HEK293 (cell line): ENCODE data around the gene TMEM145.

Experiments
- CTCF ChIA-PET: fragments of 350-600 bp; formaldehyde crosslinking; extraction: SDS; loops from one replicate; lab custom pipeline; 2021; ENCODE audit warnings: antibody characterized with exemption; lab: Yijun Ruan, JAX
- POLR2A ChIA-PET: fragments of 300-600 bp; formaldehyde crosslinking; extraction: SDS; loops from one replicate; lab custom pipeline; 2020; ENCODE audit warnings: antibody characterized with exemption, inconsistent platforms; lab: Yijun Ruan, JAX
- H3K27ac ChIP-seq: fragments of 200-500 bp; sonication (Bioruptor generic); 2 replicates; pipeline ENCODE4 v1.5.1; 2014; ENCODE audit warnings: low read depth, low read length, control low read depth, inconsistent platforms; ENCODE audit errors: extremely low read depth
- H3K36me3 ChIP-seq, 2 experiments: fragments of 200-500 bp in 1 of 2; sonication (Bioruptor generic) in 1 of 2; 1 replicate in 1 of 2; 2 replicates in 1 of 2; pipeline ENCODE4 v1.5.1; 2014 to 2017; ENCODE audit warnings: inconsistent platforms in 2 of 2, low read length in 2 of 2; ENCODE audit not compliant: control insufficient read depth in 2 of 2, insufficient read depth in 1 of 2
- H3K4me1 ChIP-seq: fragments of 200-500 bp; sonication (Bioruptor generic); 2 replicates; pipeline ENCODE4 v1.5.1; 2014; ENCODE audit warnings: mild to moderate bottlenecking, low read length, inconsistent platforms; ENCODE audit not compliant: control insufficient read depth, insufficient read depth
- H3K4me3 ChIP-seq: 2 replicates; pipeline ENCODE4 v1.5.1; 2011; ENCODE audit warnings: low read depth, mild to moderate bottlenecking, control low read depth, low read length, moderate library complexity
- H3K9me3 ChIP-seq: fragments of 200-500 bp; sonication (Bioruptor generic); 2 replicates; pipeline ENCODE4 v1.5.1; 2014; ENCODE audit warnings: low read depth, low read length, inconsistent platforms; ENCODE audit not compliant: control insufficient read depth, insufficient read depth
- FEZF1 ChIP-seq: fragments of 450-650 bp; formaldehyde crosslinking; IDR thresholded peaks from 2 replicates; pipeline ENCODE4 v1.5.1; 2016; ENCODE audit warnings: missing biosample characterization, missing genetic modification characterization
- GLIS1 ChIP-seq: fragments of 450-650 bp; formaldehyde crosslinking; IDR thresholded peaks from 2 replicates; pipeline ENCODE4 v1.5.1; 2016; ENCODE audit warnings: missing biosample characterization, missing genetic modification characterization
- MEIS1 ChIP-seq: sonication (generic); formaldehyde crosslinking; IDR thresholded peaks from 2 replicates; pipeline ENCODE4 v1.8.1; 2022; ENCODE audit warnings: missing genetic modification reagents, mild to moderate bottlenecking, borderline replicate concordance
- MZF1 ChIP-seq: fragments of 450-650 bp; formaldehyde crosslinking; IDR thresholded peaks from 2 replicates; pipeline ENCODE4 v1.5.1; 2017; ENCODE audit warnings: missing biosample characterization, missing genetic modification characterization, borderline replicate concordance
- PRDM10 ChIP-seq: fragments of 450-650 bp; formaldehyde crosslinking; IDR thresholded peaks from 2 replicates; pipeline ENCODE4 v1.5.1; 2016; ENCODE audit warnings: missing biosample characterization, missing genetic modification characterization
- YY2 ChIP-seq: fragments of 450-650 bp; formaldehyde crosslinking; IDR thresholded peaks from 2 replicates; pipeline ENCODE4 v1.5.1; 2016; ENCODE audit warnings: missing biosample characterization, missing genetic modification characterization
- ZBTB26 ChIP-seq: fragments of 450-650 bp; formaldehyde crosslinking; optimal IDR thresholded peaks from 2 replicates; pipeline ENCODE3; 2016; ENCODE audit warnings: missing biosample characterization, mild to moderate bottlenecking, missing genetic modification characterization
- ZBTB48 ChIP-seq: fragments of 450-650 bp; formaldehyde crosslinking; IDR thresholded peaks from 2 replicates; pipeline ENCODE4 v1.5.1; 2016; ENCODE audit warnings: missing biosample characterization, missing genetic modification characterization
- ZFP37 ChIP-seq: fragments of 450-650 bp; formaldehyde crosslinking; IDR thresholded peaks from 2 replicates; pipeline ENCODE4 v1.5.1; 2016; ENCODE audit warnings: missing biosample characterization, missing genetic modification characterization
- ZFP69B ChIP-seq: fragments of 450-650 bp; formaldehyde crosslinking; IDR thresholded peaks from 2 replicates; pipeline ENCODE4 v1.5.1; 2016; ENCODE audit warnings: missing biosample characterization, missing genetic modification characterization
- ZNF148 ChIP-seq: fragments of 450-650 bp; formaldehyde crosslinking; IDR thresholded peaks from 2 replicates; pipeline ENCODE4 v1.5.0; 2017; ENCODE audit warnings: missing biosample characterization, missing genetic modification characterization, borderline replicate concordance
- ZNF211 ChIP-seq: fragments of 450-650 bp; formaldehyde crosslinking; IDR thresholded peaks from 2 replicates; pipeline ENCODE4 v1.5.1; 2016; ENCODE audit warnings: low read depth, missing biosample characterization, missing genetic modification characterization
- ZNF274 ChIP-seq, 2 experiments: fragments of 200-500 bp in 1 of 2; fragments of 450-650 bp in 1 of 2; sonication (Bioruptor generic) in 1 of 2; formaldehyde crosslinking in 1 of 2; IDR thresholded peaks; 2 replicates each; pipeline versions ENCODE4 v1.5.1 to v1.6.1; 2014 to 2016; ENCODE audit warnings: borderline replicate concordance in 1 of 2, inconsistent platforms in 1 of 2, low read length in 1 of 2, missing biosample characterization in 1 of 2, missing genetic modification characterization in 1 of 2
- ZNF292 ChIP-seq: fragments of 450-650 bp; formaldehyde crosslinking; IDR thresholded peaks from 2 replicates; pipeline ENCODE4 v1.5.1; 2016; ENCODE audit warnings: low read depth, missing biosample characterization, missing genetic modification characterization, borderline replicate concordance
- ZNF416 ChIP-seq: fragments of 450-650 bp; formaldehyde crosslinking; IDR thresholded peaks from 2 replicates; pipeline ENCODE4 v1.5.1; 2016; ENCODE audit warnings: missing biosample characterization, missing genetic modification characterization
- ZNF530 ChIP-seq: fragments of 450-650 bp; formaldehyde crosslinking; IDR thresholded peaks from 2 replicates; pipeline ENCODE4 v1.5.1; 2016; ENCODE audit warnings: low read depth, missing biosample characterization, missing genetic modification characterization
- ZNF548 ChIP-seq: fragments of 450-650 bp; formaldehyde crosslinking; IDR thresholded peaks from 2 replicates; pipeline ENCODE4 v1.5.1; 2016; ENCODE audit warnings: missing biosample characterization, missing genetic modification characterization
- ZNF558 ChIP-seq: fragments of 450-650 bp; formaldehyde crosslinking; IDR thresholded peaks from 2 replicates; pipeline ENCODE4 v1.5.1; 2016; ENCODE audit warnings: missing biosample characterization, missing genetic modification characterization
- ZNF561 ChIP-seq: fragments of 450-650 bp; IDR thresholded peaks from 2 replicates; pipeline ENCODE4 v1.5.1; 2018; ENCODE audit warnings: missing biosample characterization, missing genetic modification characterization, borderline replicate concordance
- ZNF600 ChIP-seq: fragments of 450-650 bp; formaldehyde crosslinking; IDR thresholded peaks from 2 replicates; pipeline ENCODE4 v1.5.1; 2016; ENCODE audit warnings: missing biosample characterization, missing genetic modification characterization
- ZNF664 ChIP-seq: fragments of 450-650 bp; formaldehyde crosslinking; IDR thresholded peaks from 2 replicates; pipeline ENCODE4 v1.5.1; 2016; ENCODE audit warnings: missing biosample characterization, missing genetic modification characterization
- ZNF704 ChIP-seq: fragments of 450-650 bp; formaldehyde crosslinking; IDR thresholded peaks from 2 replicates; pipeline ENCODE4 v1.5.1; 2016; ENCODE audit warnings: missing biosample characterization, missing genetic modification characterization
- ZNF777 ChIP-seq: fragments of 450-650 bp; formaldehyde crosslinking; IDR thresholded peaks from 2 replicates; pipeline ENCODE4 v1.5.1; 2017; ENCODE audit warnings: missing biosample characterization, missing genetic modification characterization, borderline replicate concordance
- ZSCAN18 ChIP-seq: fragments of 450-650 bp; formaldehyde crosslinking; IDR thresholded peaks from 2 replicates; pipeline ENCODE4 v1.5.1; 2016; ENCODE audit warnings: missing biosample characterization, missing genetic modification characterization
- ZSCAN30 ChIP-seq: fragments of 450-650 bp; IDR thresholded peaks from 2 replicates; pipeline ENCODE4 v1.5.1; 2018; ENCODE audit warnings: missing biosample characterization, mild to moderate bottlenecking, missing genetic modification characterization, moderate library complexity

TMEM145 gene

GRCh38 chr19:42303101-42303464 is 10.0 kb upstream of the TMEM145 start:
- Histone ChIP-seq H3K4me1 (peaks cover 13% of the 10 kb centered on the region), H3K36me3 (peaks cover 3 to 7% of the 10 kb centered on the region in 2 experiments; a peak in 2 of 3 replicates), H3K9me3 (no peaks in the 10 kb centered on the region), H3K27ac (peak overlapping the region; percentile 75; the same call in 1 of the 2 replicates), H3K4me3 (no peak overlapping the region; the same call in 1 of the 2 replicates)
- POLR2A ChIA-PET = interaction anchor here (1.0 to 2.9 kb wide), 10 partner anchors 9 to 157 kb away, joined by 3 to 26 read pairs (median 4); partner anchors contain the start of gene GSK3A
- CTCF ChIA-PET = interaction anchor here (0.5 to 1.8 kb wide), 4 partner anchors 23 to 185 kb away, joined by 4 to 8 read pairs (median 4); no protein-coding TSS in a partner anchor
- TF ChIP-seq ZBTB48 (peak; percentile 76), ZNF211 (no peak), ZSCAN30 (no peak), ZNF558 (tag by site-specific recombination) (0 out of 2 replicates have a peak, but pooled peaks have one; percentile 6), MZF1 (tag by site-specific recombination) (0 out of 2 replicates have a peak, but pooled peaks have one; percentile 26), ZNF530 (tag by site-specific recombination) (no peak), ZNF704 (tag by site-specific recombination) (no peak), ZNF292 (tag by site-specific recombination) (no peak), ZNF664 (tag by site-specific recombination) (0 out of 2 replicates have a peak, but pooled peaks have one; percentile 12), PRDM10 (tag by site-specific recombination) (no peak), ZNF600 (tag by site-specific recombination) (0 out of 2 replicates have a peak, but pooled peaks have one; percentile 18), ZFP69B (tag by site-specific recombination) (no peak), ZNF274 (IDR thresholded peaks at IDR 0.05; ENCODE audit: low read length) (no peak), ZNF274 (tag by site-specific recombination; IDR thresholded peaks at IDR 0.05; ENCODE audit: borderline replicate concordance) (no peak), ZSCAN18 (tag by site-specific recombination) (0 out of 2 replicates have a peak, but pooled peaks have one; percentile 4), GLIS1 (tag by site-specific recombination) (no peak), YY2 (0 out of 2 replicates have a peak, but pooled peaks have one; percentile 31), ZNF548 (tag by site-specific recombination) (no peak)
- TF ChIP-seq, all 188 proteins: peak for 7

- peak overlapping the region; percentile 75; the same call in 1 of the 2 replicates for H3K27ac ChIP-seq
- peaks cover 13% of the 10 kb centered on the region for H3K4me1 ChIP-seq
- ChIA-PET POLR2A (interaction anchor here (0.7 kb wide), 2 partner anchors 19 to 121 kb away, joined by 4 to 5 read pairs; no protein-coding TSS in a partner anchor), CTCF (interaction anchor here (0.6 to 1.8 kb wide), 7 partner anchors 9 to 138 kb away, joined by 4 to 8 read pairs (median 4); no protein-coding TSS in a partner anchor)
- peaks cover 0 to 7% of the 10 kb centered on the region in 2 experiments; a peak in 2 of 3 replicates for H3K36me3 ChIP-seq
- H3K4me3 ChIP-seq = no peak overlapping the region
- H3K9me3 ChIP-seq = no peaks in the 10 kb centered on the region
- TF ChIP-seq ZNF148 (tag by site-specific recombination) = no peak
- no peak for TF ChIP-seq ZFP37 (tag by site-specific recombination)
- no peak for TF ChIP-seq FEZF1 (tag by site-specific recombination)
- TF ChIP-seq MEIS1 (CRISPR knock-in tag) = no peak
- no peak for TF ChIP-seq ZNF416 (tag by site-specific recombination)
- TF ChIP-seq ZNF561 (tag by site-specific recombination) = no peak
- no peak for TF ChIP-seq ZNF777 (tag by site-specific recombination)
- TF ChIP-seq ZBTB26 (tag by site-specific recombination) = no peak
These were observed 9.2 kb upstream of the TMEM145 start for GRCh38 chr19:42303876-42304275.
